ENCODE data around the gene LBP. TPM values are rescaled to one million over a fixed set of nuclear protein-coding genes. Genes with fewer than 3 reads are reported as not detected.
A peak's percentile ranks its signal among the peaks of the same experiment; 100 is the strongest.

The LBP gene
- total and polyA plus RNA-seq, 10 of the 15 experiments (the other 5 are each of a cell fraction or from before 2014, with no cell fraction given), result 0.04 to 0.10 TPM; not detected in 8

DNA sequence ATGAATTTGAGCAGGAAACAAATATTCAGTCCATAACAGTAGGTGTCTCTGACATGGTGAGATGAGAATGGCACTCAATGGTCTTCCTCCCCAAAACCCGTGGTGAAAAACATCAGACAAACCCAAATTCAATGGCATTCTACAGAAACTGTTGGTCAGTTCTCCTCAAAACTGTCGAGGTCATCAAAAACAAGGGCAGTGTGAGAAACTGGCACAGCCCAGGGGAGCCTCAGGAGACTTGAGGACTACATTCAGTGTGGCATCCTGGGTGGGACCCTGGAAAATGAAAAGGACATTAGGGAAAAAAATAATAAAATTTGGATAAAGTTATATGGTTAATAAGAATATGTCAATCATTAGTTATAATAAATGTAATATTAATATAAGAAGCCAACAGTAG is 40.6 kb downstream of the LBP start:
- ATAC-seq (no peak), FAIRE-seq (no peak), DNase-seq (ENCODE audit: low read depth, low spot score) (no peak)
- ChIA-PET POLR2A (no interaction called here), CTCF (interaction anchor here (0.5 kb wide), 1 partner anchor 593 kb away, joined by 3 read pairs; no protein-coding TSS in a partner anchor), SMC1A (ENCODE audit: uncharacterized antibody, unreplicated experiment) (interaction anchor here (1.0 kb wide), 1 partner anchor 10 kb away, joined by 3 read pairs; no protein-coding TSS in a partner anchor), RAD21 (ENCODE audit: unreplicated experiment) (no interaction called here)
- Histone ChIP-seq H4K20me1 (ENCODE audit: control insufficient read depth, insufficient read depth) (no peaks in the 10 kb centered on the region), H3K36me3 (ENCODE audit: control insufficient read depth in 2 of 2, insufficient read depth in 2 of 2, low read length in 1 of 2) (no peaks in the 10 kb centered on the region), H2AFZ (ENCODE audit: control insufficient read depth, low read depth, low read length) (no peak overlapping the region), H3K9me3 (replicated peaks; ENCODE audit: control insufficient read depth, insufficient read depth, low read length) (peaks cover 3% of the 10 kb centered on the region; the same call in 2 of the 3 replicates), H3K9ac (ENCODE audit: control insufficient read depth, insufficient read depth, low read length) (no peak overlapping the region), H3K4me3 (no peak overlapping the region), H3K4me1 (ENCODE audit: control insufficient read depth, insufficient read depth, low read length) (no peaks in the 10 kb centered on the region), H3K27me3 (replicated peaks in 1 of 2; ENCODE audit: control insufficient read depth in 2 of 2, insufficient read depth in 2 of 2, low read length in 1 of 2) (no peaks in the 10 kb centered on the region), H3K4me2 (ENCODE audit: control insufficient read depth, insufficient read depth) (no peak overlapping the region), H3K79me2 (ENCODE audit: control insufficient read depth, insufficient read depth, low read length) (no peaks in the 10 kb centered on the region), H3K27ac (ENCODE audit: control insufficient read depth, insufficient read depth) (no peak overlapping the region)
- TF ChIP-seq, protein P1, sequence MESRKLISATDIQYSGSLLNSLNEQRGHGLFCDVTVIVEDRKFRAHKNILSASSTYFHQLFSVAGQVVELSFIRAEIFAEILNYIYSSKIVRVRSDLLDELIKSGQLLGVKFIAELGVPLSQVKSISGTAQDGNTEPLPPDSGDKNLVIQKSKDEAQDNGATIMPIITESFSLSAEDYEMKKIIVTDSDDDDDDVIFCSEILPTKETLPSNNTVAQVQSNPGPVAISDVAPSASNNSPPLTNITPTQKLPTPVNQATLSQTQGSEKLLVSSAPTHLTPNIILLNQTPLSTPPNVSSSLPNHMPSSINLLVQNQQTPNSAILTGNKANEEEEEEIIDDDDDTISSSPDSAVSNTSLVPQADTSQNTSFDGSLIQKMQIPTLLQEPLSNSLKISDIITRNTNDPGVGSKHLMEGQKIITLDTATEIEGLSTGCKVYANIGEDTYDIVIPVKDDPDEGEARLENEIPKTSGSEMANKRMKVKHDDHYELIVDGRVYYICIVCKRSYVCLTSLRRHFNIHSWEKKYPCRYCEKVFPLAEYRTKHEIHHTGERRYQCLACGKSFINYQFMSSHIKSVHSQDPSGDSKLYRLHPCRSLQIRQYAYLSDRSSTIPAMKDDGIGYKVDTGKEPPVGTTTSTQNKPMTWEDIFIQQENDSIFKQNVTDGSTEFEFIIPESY (IDR thresholded peaks at IDR 0.05), result no peak
- TF ChIP-seq, protein P2, sequence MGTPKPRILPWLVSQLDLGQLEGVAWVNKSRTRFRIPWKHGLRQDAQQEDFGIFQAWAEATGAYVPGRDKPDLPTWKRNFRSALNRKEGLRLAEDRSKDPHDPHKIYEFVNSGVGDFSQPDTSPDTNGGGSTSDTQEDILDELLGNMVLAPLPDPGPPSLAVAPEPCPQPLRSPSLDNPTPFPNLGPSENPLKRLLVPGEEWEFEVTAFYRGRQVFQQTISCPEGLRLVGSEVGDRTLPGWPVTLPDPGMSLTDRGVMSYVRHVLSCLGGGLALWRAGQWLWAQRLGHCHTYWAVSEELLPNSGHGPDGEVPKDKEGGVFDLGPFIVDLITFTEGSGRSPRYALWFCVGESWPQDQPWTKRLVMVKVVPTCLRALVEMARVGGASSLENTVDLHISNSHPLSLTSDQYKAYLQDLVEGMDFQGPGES (IDR thresholded peaks at IDR 0.05), result no peak
- BruUV-seq (replicated peaks), result no TSS peak
- intact Hi-C loops (cut with micrococcal nuclease; ENCODE audit: unreplicated experiment), result no loop called here
- in situ Hi-C loops (cut with MboI), result no loop called here
- 2% methylated on average over 2 of the region's 2 CpGs for WGBS (ENCODE audit: insufficient coverage, insufficient replicate concordance, low lambda C conversion rate, missing lambda C conversion rate)

DNA sequence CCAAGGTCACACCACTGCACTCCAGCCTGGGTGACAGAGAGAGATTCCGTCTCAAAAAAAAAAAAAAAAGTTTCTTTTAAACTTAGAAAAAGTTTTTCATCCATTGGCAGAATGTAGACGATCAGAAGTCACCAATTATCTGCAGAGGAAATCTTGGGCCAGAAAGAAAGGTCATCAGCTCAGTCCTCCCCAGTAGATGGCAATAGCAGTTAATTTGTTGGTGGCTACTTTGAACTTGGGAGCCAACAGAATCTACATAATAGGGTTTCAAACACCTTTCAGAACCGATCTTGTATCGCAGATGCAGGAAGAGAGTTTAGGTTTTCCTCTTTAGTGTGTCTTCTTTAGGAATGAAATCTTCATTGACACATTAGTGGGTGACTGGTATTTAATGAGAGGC is 41.7 kb downstream of the LBP start:
- Histone ChIP-seq H3K9ac (ENCODE audit: control insufficient read depth, insufficient read depth, low read length) (no peak overlapping the region), H2AFZ (ENCODE audit: control insufficient read depth, low read depth, low read length) (no peak overlapping the region), H3K79me2 (ENCODE audit: control insufficient read depth, insufficient read depth, low read length) (no peaks in the 10 kb centered on the region), H4K20me1 (ENCODE audit: control insufficient read depth, insufficient read depth) (no peaks in the 10 kb centered on the region), H3K4me1 (ENCODE audit: control insufficient read depth, insufficient read depth, low read length) (no peaks in the 10 kb centered on the region), H3K4me2 (ENCODE audit: control insufficient read depth, insufficient read depth) (no peak overlapping the region), H3K9me3 (replicated peaks; ENCODE audit: control insufficient read depth, insufficient read depth, low read length) (peaks cover 3% of the 10 kb centered on the region; the same call in 2 of the 3 replicates), H3K27me3 (replicated peaks in 1 of 2; ENCODE audit: control insufficient read depth in 2 of 2, insufficient read depth in 2 of 2, low read length in 1 of 2) (no peaks in the 10 kb centered on the region), H3K36me3 (ENCODE audit: control insufficient read depth in 2 of 2, insufficient read depth in 2 of 2, low read length in 1 of 2) (no peaks in the 10 kb centered on the region), H3K27ac (ENCODE audit: control insufficient read depth, insufficient read depth) (no peak overlapping the region), H3K4me3 (no peak overlapping the region)
- FAIRE-seq (no peak), DNase-seq (ENCODE audit: low read depth, low spot score) (no peak), ATAC-seq (no peak)
- POLR2A ChIA-PET, result no interaction called here
- TF ChIP-seq, protein P3, sequence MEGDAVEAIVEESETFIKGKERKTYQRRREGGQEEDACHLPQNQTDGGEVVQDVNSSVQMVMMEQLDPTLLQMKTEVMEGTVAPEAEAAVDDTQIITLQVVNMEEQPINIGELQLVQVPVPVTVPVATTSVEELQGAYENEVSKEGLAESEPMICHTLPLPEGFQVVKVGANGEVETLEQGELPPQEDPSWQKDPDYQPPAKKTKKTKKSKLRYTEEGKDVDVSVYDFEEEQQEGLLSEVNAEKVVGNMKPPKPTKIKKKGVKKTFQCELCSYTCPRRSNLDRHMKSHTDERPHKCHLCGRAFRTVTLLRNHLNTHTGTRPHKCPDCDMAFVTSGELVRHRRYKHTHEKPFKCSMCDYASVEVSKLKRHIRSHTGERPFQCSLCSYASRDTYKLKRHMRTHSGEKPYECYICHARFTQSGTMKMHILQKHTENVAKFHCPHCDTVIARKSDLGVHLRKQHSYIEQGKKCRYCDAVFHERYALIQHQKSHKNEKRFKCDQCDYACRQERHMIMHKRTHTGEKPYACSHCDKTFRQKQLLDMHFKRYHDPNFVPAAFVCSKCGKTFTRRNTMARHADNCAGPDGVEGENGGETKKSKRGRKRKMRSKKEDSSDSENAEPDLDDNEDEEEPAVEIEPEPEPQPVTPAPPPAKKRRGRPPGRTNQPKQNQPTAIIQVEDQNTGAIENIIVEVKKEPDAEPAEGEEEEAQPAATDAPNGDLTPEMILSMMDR (IDR thresholded peaks at IDR 0.05 in 2 of 3, conservative IDR thresholded peaks at IDR 0.05 in 1 of 3; ENCODE audit: control insufficient read depth in 2 of 3, extremely low read depth in 1 of 3, insufficient read depth in 1 of 3, low read depth in 3 of 3, low read length in 3 of 3), result peak in 1 of 3 experiments; percentile 21; a peak in 2 of 6 replicates
- TF ChIP-seq SREBF1 (IDR thresholded peaks at IDR 0.05; ENCODE audit: low read length) (no peak), RAD21 (IDR thresholded peaks at IDR 0.05; ENCODE audit: insufficient read depth, low read depth, low read length) (0 out of 2 replicates have a peak, but pooled peaks have one; percentile 15)
- no TSS peak for BruUV-seq (replicated peaks)
- 26% methylated on average over 4 of the region's 4 CpGs for WGBS (ENCODE audit: insufficient coverage, insufficient replicate concordance, low lambda C conversion rate, missing lambda C conversion rate)
- intact Hi-C loops (cut with micrococcal nuclease; ENCODE audit: unreplicated experiment) (no loop called here), in situ Hi-C loops (cut with MboI) (no loop called here)
- CTCF ChIA-PET, result interaction anchor here (0.7 kb wide), 1 partner anchor 147 kb away, joined by 3 read pairs; no protein-coding TSS in a partner anchor
- SMC1A ChIA-PET (ENCODE audit: uncharacterized antibody, unreplicated experiment), result interaction anchor here (1.0 kb wide), 1 partner anchor 9 kb away, joined by 3 read pairs; no protein-coding TSS in a partner anchor
- RAD21 ChIA-PET (ENCODE audit: unreplicated experiment), result interaction anchor here (0.6 kb wide), 1 partner anchor 21 kb away, joined by 4 read pairs; no protein-coding TSS in a partner anchor

Measured in GM12878 (cell line).